ENCODE data around the gene CTBP1.

DNA sequence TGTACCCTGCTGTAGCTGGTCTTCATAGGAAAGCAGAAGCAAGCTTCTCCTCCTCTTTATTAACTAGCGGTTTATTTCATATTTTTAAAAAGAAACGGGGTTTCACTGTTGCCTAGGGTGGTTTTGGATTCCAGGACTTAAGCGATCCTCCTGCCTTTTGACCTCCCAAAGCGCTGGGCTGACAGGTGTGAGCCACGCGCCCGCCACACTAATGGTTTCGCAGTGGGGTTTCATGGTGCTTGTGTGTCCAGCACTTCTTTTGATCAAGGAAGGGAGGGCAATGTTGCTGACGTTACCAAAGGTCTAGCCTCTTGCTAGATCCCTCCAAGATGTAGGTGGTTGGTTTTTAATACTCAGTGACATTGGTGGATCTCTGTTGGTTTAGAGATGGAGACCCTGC is 42.2 kb upstream of the CTBP1 start:
- TF ChIP-seq, protein P1, sequence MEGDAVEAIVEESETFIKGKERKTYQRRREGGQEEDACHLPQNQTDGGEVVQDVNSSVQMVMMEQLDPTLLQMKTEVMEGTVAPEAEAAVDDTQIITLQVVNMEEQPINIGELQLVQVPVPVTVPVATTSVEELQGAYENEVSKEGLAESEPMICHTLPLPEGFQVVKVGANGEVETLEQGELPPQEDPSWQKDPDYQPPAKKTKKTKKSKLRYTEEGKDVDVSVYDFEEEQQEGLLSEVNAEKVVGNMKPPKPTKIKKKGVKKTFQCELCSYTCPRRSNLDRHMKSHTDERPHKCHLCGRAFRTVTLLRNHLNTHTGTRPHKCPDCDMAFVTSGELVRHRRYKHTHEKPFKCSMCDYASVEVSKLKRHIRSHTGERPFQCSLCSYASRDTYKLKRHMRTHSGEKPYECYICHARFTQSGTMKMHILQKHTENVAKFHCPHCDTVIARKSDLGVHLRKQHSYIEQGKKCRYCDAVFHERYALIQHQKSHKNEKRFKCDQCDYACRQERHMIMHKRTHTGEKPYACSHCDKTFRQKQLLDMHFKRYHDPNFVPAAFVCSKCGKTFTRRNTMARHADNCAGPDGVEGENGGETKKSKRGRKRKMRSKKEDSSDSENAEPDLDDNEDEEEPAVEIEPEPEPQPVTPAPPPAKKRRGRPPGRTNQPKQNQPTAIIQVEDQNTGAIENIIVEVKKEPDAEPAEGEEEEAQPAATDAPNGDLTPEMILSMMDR (IDR thresholded peaks at IDR 0.05), result no peak
- TF ChIP-seq EZH2 (IDR thresholded peaks at IDR 0.05; ENCODE audit: borderline replicate concordance, insufficient read depth, low read depth, low read length, poor library complexity, severe bottlenecking), result no peak
